ENCODE results near the gene SRP68. TPM values are rescaled to one million over a fixed set of nuclear protein-coding genes. Genes with fewer than 3 reads are reported as not detected.

The SRP68 gene
- total RNA-seq, 1 donor from 2014 or later, result 22.6 TPM

DNA sequence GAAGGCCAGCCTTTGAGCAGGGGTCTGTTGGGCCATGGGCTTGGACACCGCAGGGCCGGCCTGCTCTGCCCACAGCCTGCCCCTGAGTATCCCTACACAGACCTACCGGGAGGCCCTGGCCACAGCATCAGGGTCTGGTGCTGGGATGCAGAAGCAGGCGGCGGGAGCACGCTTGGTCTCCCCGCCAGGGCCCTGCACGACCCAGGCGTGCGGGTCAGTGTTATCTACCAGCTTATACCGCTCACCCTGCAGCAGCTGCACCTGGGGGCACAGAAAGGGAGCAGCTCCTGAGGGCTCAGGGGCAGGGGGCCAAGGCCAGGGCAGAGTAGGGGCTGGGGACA lies 54.0 kb downstream of the SRP68 start:
- no peak for DNase-seq (ENCODE audit: low read depth in 2 of 2)

DNA sequence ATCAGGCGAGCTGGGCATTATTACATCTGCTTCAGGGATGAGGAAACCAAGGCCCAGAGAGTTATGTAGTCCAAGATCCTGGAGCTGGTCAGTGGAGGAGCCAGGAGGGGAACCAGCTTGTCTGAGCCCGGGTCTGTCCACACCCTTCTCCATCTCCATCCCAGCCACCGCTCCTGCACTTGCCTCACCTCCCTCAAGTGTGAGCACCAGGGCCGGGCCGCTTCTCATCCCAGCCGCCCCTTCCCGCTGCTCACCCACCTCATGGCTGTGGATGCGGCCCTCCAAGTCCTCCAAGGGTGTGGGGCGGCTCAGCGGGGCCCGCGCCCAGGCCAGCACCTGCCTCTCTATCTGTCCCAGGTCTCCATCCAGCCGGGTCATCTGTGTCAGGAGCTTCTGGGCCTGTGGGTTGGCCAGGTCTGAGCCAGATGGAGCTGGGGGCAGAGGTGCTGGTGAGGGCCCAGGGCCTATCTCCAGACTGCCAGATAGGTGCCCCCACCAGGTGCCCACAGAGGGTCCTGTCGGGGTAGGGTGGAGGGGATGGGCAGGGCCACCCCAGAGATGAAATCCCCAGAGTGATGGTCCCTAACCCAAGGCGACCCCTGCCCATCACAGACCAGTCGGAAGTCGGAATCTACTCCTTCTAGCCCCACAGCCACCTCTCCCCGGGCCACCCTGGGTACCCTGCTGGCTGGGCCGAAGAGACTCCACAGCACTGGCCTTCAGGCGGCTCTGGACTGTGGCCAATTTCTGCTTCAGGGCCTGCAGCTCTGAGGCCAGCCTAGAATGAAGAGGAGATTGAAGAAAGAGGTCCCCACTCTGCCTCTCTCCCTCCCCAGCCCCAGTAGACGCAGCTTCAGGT lies 54.6 kb downstream of the SRP68 start:
- DNase-seq (ENCODE audit: low read depth in 2 of 2), result no peak

GRCh38 chr17:76014925-76015261 lies 57.4 kb downstream of the SRP68 start:
- no peak for DNase-seq (ENCODE audit: low read depth in 2 of 2)

DNA sequence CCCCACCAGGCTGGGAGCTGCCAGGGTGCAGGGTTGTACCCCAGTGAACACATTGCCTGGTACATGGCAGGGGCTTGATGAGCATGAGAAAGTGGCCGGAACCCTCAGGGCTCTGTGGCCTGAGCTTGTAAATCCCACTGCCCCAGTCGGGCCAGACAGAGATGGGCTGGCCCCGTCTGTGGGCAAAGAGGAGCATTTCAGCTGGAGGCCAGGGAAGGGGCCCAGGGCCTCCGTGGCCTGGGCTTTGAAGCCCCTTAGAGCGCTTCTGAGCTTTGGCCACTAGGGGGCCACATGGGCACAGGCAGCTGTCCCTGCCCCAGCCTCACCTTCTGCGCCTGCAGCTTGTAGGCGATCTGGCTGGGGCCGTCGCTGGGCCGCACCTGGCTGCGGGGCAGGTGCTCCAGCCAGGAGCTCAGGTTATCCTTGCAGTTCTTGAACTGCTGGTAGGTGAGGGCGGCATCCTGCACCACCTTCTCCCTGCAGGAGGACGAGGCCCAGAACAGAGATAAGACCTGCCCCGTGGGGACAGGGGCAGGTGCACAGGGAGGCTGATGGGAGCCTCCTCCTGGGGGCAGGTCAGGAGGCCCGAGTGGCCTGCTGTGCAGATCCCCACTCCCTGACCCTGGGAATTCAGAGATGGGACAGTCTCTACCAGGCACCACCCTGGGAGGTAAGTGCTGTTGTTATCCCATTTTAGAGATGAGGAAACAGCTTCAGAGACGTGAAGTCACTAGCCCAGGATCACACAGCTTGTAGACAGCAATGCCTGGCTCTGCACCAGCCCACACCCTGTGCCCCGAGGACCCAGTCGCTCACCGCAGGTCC lies 58.0 kb downstream of the SRP68 start:
- peak; percentile 56 to 78 for DNase-seq (ENCODE audit: low read depth in 2 of 2)

- no peak for DNase-seq (ENCODE audit: low read depth in 2 of 2)
Observed at GRCh38 chr17:76013377-76013932, 58.9 kb downstream of the SRP68 start.

- DNase-seq (ENCODE audit: low read depth in 2 of 2), result no peak
Observed at GRCh38 chr17:76011951-76012350, 60.4 kb downstream of the SRP68 start.

DNA sequence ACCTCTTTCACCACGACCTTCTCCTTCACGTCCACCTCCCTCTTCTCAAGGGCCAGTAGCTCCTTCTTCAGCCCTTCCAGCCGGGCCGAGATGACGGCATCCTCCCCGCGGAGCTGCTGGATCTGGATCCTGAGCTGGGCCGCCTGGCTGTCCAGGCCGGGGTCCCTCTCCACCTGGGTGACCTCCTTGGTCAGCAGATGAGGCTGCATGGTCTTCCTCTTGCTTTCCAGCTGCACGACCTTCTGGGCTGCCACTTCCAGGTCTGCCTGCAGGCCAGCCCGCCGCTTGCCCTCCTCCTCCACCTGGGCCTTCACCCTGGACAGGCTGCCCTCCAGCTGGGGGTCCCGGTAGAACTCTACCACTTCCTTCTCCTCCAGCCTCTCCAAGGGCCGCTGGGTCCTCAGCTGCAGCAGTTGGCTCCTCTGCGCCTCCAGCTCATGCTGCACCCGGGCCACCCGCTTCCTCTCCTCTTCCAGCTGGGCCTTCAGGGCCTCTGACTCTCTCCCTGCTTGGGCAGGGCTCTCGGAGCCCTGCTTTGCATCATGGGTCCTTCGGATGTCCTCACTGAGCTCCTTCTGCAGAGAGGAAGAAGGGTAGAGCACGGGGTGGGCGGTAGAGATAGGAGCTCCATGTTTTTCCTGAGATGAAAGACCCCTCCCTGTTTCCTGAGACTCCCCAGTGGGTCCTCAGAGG lies 62.2 kb downstream of the SRP68 start:
- DNase-seq (ENCODE audit: low read depth in 2 of 2), result no peak

DNA sequence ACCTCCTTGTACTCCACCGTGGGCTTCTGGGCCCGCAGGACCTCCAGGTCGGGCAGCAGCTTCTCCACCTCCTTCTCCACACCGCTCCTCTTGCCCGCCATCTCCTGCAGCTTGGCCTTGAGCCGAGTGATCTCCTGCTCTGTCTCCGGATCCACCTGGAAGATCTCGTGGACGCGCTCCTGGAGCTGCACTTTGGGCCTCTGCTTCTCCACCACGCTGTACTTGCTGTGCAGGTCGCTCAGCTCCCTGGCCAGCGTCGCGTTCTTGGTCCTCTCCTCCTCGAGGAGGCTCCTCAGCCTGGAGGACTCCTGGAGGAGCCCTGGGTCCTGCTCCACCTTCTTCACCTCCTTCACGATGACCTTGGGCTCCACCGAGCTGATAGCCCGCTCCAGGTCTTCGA lies 62.9 kb downstream of the SRP68 start:
- no peak for DNase-seq (ENCODE audit: low read depth in 2 of 2)

- no peak for DNase-seq (ENCODE audit: low read depth in 2 of 2)
Observed at GRCh38 chr17:76008630-76009425, 63.5 kb downstream of the SRP68 start.

DNA sequence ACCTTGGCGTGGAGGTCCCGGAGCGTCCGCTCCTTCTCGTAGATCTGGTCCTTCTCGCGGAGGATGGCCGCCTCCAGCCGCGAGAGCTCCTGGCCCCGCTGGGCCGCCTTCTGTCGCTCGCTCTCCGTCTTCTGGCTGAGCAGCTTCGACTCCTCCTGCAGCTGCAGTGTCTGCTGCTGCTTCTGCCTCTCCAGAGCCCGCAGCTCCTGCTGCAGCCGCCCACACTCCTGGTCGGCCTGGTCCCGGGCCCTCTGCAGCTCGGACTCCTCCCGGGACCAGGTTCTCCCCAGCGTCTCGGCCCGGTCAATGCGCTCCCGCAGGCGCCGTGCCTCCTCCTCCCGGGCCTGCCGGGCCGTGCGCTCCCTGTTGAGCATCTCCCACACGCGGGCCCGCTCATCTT lies 64.1 kb downstream of the SRP68 start:
- no peak for DNase-seq (ENCODE audit: low read depth in 2 of 2)

- DNase-seq (ENCODE audit: low read depth in 2 of 2), result no peak
Observed at GRCh38 chr17:76007850-76008165, 64.5 kb downstream of the SRP68 start.

DNA sequence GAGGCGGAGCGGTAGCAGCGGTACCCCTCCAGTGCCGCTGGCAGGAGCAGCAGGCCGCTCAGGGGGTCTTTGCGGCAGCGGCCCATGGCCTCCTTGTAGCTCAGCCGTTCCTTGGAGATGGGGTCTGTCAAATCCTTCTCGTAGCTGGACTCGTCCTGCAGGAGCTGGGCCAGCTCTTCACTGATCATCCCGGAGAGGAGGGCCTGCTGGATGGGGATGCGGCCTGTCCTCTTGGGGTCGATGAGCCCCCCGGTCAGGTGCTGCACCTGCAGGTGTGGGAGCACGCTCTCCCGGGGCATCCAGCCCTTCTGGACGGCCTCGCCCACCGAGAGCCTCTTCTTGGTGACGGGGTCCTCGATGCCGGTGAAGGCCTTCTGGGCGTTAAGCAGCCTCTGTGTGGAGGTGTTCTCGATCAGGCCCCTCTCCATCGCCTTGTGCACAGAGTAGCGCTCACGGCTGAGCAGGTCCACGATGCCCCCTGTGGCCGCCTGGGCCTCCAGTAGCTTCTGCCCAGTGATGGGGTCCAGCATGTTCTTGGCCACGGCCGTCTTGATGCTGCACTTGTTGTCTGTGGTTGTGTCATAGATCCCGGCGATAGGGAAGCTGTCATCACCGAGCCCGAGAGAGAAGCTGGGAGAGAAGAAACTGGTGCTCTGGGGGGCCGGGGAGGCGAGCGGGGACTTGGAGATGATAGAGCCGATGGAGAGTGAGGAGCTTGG lies 65.0 kb downstream of the SRP68 start:
- no peak for DNase-seq (ENCODE audit: low read depth in 2 of 2)

- DNase-seq (ENCODE audit: low read depth in 2 of 2), result peak; percentile 30 to 67
Observed at GRCh38 chr17:76005263-76006149, 66.8 kb downstream of the SRP68 start.

DNA sequence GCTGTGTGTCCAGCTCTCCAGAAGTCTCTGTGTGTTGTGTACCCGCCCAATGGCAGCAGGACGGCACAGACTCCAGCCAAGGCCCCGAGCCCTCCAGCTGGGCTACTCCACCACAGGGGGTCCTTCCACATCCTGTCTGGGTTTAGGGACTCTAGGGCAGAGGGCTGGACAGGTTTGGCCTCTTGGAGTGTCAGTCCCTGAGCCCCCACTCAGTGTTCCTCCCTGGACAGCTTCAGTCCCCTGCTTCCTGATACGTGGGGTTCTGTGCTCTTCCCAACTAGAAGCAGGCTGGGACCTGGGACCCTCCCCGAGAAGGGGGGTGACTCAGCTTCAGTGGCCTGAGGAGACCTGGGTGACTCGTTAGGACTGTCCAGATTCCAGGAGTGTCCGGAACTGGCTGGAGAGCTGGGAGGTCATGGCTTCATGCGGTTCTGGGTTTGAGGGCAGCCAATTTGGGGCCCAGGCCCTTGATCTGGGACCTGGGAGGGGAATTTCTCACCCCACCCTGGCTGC lies 67.5 kb downstream of the SRP68 start:
- no peak for DNase-seq (ENCODE audit: low read depth in 2 of 2)

GRCh38 chr17:76003915-76004314 lies 68.4 kb downstream of the SRP68 start:
- DNase-seq (ENCODE audit: low read depth in 2 of 2), result no peak

GRCh38 chr17:76002100-76002499 lies 70.2 kb downstream of the SRP68 start:
- DNase-seq (ENCODE audit: low read depth in 2 of 2), result no peak

DNA sequence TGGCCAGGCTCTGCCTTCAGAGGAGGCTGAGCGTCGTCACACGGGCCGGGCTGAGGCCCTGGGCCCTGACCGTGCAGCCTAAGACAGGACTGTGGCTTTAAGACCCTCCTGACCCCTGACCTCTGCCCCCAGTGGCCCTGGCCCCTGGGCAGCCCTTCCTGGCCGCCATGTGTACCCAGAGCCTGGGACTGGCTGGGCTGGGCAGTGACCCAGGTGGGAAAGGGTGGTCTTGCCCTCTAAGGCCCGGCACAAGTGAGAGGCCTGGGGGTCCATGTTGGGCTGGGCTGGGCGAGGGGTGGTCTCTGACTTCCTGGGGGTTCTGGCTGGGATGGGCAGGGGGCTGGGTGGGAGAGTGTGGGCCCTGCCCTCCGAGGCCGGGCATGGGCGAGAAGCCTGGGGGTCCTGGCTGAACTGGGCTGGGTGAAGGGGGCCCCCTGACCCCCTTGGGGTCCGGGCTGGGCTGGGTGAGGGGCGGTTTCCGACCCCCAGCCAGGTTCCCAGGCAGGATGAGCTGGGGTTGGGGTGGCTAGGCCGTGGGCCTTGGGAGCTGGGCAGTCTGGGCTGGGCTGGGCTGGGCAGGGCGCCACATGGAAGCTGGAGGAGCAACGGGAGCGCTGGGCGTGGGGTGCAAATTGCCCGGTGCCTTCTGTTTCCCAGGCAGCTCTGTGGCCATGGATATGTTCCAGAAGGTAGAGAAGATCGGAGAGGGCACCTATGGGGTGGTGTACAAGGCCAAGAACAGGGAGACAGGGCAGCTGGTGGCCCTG lies 71.4 kb downstream of the SRP68 start, which contains the start of gene CDK3:
TSS of gene CDK3 (plus strand) at position 101 of the 767 bp plus-strand sequence. CDS start at position 672, 571 bp downstream.
- no peak for DNase-seq (ENCODE audit: low read depth in 2 of 2)

GRCh38 chr17:76000016-76000754 lies 72.1 kb downstream of the SRP68 start:
- peak in 1 of 2 donors; percentile 48 for DNase-seq (ENCODE audit: low read depth in 2 of 2)

Measured in dermis microvascular lymphatic vessel endothelial cell (primary cell).